BJ (cell line): ENCODE data around the gene CYP27A1. TPM values are rescaled to one million over a fixed set of nuclear protein-coding genes. Genes with fewer than 3 reads are reported as not detected.
"Not testable (repeated sequence)": the region's sequence is repeated elsewhere in the genome, so short reads cannot be mapped to it uniquely, and the experiment has no call there.

Experiments used
- CTCF ChIA-PET: fragments of 350-600 bp; formaldehyde crosslinking; extraction: SDS; loops from one replicate; lab custom pipeline; 2021; ENCODE audit warnings: antibody characterized with exemption, inconsistent platforms; lab: Yijun Ruan, JAX
- POLR2A ChIA-PET: fragments of 300-600 bp; sonication (Branson Sonifier 250); formaldehyde crosslinking; extraction: SDS; loops from one replicate; lab custom pipeline; 2021; ENCODE audit warnings: antibody characterized with exemption; lab: Charles Lee
- DNase-seq: peaks from one replicate; pipeline ENCODE4 v3.0.0-alpha.2; 2011; ENCODE audit warnings: low read depth
- H3K27me3 ChIP-seq: 2 replicates; pipeline ENCODE4 v1.6.0; 2011; ENCODE audit warnings: low read length; ENCODE audit not compliant: control insufficient read depth, insufficient read depth
- H3K36me3 ChIP-seq: 2 replicates; pipeline ENCODE4 v1.5.1; 2011; ENCODE audit warnings: low read length; ENCODE audit not compliant: control insufficient read depth, insufficient read depth
- H3K4me3 ChIP-seq: 2 replicates; pipeline ENCODE4 v1.5.1; 2011; ENCODE audit warnings: low read depth, mild to moderate bottlenecking, control low read depth, low read length
- polyA plus RNA-seq: library from polyadenylated mRNA; depleted of rRNA; stranded (reverse); fragments of >200 nt; gene quantifications from 2 replicates; pipeline ENCODE4 v1.2.3, GENCODE V29; 2011
- TF ChIP-seq, protein P1 (sequence below): IDR thresholded peaks from 2 replicates; pipeline ENCODE4 v1.5.1; 2011; ENCODE audit warnings: low read depth, mild to moderate bottlenecking, control low read depth, inconsistent platforms, low read length, moderate library complexity; ENCODE audit not compliant: insufficient read depth

CYP27A1 gene
- polyA plus RNA-seq, 1 experiment: 26.8 TPM

DNA sequence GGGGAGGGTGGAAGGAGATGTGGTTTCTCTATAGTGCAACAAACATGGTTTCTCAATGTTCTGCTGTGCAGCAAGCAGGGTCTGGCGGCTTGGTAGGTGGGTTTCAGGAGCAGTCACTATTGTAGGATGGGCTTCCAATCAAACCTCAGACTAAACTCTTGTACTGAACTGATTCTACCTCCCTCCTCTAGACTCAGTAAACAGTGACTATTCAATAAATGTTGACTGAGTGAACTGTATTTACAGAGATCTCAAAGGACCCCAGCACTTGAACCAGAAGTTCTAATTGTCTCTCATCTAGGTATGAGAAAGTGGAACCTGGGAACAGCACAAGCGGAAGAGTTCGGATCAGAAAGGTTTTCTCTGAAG lies 26.8 kb upstream of the CYP27A1 start:
- H3K27me3 ChIP-seq: no peaks in the 10 kb centered on the region
- CTCF ChIA-PET: no interaction called here
- TF ChIP-seq, protein P1, sequence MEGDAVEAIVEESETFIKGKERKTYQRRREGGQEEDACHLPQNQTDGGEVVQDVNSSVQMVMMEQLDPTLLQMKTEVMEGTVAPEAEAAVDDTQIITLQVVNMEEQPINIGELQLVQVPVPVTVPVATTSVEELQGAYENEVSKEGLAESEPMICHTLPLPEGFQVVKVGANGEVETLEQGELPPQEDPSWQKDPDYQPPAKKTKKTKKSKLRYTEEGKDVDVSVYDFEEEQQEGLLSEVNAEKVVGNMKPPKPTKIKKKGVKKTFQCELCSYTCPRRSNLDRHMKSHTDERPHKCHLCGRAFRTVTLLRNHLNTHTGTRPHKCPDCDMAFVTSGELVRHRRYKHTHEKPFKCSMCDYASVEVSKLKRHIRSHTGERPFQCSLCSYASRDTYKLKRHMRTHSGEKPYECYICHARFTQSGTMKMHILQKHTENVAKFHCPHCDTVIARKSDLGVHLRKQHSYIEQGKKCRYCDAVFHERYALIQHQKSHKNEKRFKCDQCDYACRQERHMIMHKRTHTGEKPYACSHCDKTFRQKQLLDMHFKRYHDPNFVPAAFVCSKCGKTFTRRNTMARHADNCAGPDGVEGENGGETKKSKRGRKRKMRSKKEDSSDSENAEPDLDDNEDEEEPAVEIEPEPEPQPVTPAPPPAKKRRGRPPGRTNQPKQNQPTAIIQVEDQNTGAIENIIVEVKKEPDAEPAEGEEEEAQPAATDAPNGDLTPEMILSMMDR: no peak
- POLR2A ChIA-PET: no interaction called here
- H3K36me3 ChIP-seq: peaks cover 10% of the 10 kb centered on the region
- no peak overlapping the region for H3K4me3 ChIP-seq
- DNase-seq: no peak

DNA sequence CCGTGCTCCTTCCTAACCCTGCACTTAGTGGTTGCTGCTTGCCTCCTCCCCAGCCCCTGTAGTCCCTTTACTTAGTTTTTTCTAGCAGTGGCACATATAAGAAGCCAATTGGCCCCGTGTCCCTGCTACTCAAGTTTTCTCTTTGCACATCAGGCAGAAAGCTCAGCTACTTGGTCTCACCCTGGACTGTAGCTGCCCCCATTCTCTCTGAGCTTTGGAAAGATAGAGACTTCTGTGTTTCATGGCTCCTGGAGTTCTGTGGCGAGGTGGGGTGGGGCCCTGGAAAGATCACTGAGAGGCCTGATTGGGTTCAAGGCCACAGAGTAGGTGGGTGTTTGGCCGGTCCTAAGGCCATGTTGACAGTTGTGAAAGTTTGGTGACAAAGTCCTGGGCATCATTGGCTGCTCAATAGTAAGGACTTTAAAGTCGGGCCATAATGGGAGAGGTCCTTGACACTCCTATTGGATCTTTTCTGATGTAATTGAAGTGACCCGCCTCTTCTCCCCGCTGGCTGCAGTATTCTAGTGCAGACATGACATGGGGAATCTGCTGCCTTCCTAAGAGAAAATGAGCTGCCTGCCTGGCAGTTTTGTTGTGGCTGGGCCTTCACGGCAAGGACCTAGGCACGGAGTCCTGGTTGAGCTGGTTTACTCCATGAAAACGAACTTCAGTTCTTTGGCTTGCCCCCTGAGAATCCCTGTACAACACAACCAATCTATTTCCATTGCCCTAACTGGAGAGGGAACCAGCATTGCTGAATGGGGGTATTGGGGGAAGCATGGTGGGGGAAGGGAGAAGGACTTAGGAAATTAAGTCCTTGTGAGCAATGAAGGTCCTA lies 26.2 kb upstream of the CYP27A1 start:
- peaks cover 9% of the 10 kb centered on the region for H3K36me3 ChIP-seq
- ChIA-PET CTCF (interaction anchor here (1.1 kb wide), 1 partner anchor 10 kb away, joined by 3 read pairs; no protein-coding TSS in a partner anchor), POLR2A (no interaction called here)
- H3K4me3 ChIP-seq: no peak overlapping the region
- H3K27me3 ChIP-seq: no peaks in the 10 kb centered on the region
- DNase-seq: no peak
- TF ChIP-seq, protein P1: no peak

DNA sequence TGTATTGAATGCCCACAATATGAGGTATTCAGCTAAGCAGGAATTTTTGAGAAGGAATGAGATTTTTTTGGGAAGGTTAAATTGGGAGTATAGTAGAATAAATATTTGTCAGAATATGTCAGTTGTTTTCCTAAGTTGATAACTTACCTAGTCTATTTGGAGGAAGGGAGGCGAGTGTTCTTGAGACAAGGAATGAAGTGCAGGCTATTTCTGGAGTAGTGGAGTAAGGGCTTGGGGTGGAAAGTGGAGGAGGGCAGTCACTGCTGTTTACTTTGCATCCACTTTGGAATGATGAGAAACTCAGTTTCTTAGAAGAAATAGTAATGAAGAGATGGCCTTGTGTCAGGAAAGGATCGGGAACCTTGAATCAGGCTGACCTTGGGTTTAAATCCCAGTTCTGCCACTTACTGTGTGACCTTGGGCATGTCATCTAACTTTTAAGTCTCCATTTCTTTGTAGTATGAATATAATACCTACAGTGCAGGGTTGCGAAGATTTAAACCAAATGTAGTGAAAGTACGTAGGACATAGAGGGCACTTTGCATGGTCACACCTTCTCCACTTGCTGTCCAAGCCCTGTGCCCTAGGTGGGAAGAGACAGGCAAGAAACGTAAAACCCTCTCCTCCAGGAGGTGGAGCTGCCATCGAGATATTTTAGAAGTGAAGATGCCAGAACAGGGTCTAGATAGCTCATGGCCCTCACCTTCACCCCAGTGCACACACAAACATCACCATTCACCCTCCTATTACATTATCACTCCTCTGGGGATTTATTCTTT lies 25.2 kb upstream of the CYP27A1 start:
- Histone ChIP-seq H3K36me3 (peaks cover 9% of the 10 kb centered on the region), H3K4me3 (no peak overlapping the region), H3K27me3 (no peaks in the 10 kb centered on the region)
- ChIA-PET CTCF (interaction anchor here (1.1 kb wide), 3 partner anchors 9 to 91 kb away, joined by 3 to 5 read pairs (median 3); no protein-coding TSS in a partner anchor), POLR2A (no interaction called here)
- TF ChIP-seq, protein P1: no peak
- no peak for DNase-seq

DNA sequence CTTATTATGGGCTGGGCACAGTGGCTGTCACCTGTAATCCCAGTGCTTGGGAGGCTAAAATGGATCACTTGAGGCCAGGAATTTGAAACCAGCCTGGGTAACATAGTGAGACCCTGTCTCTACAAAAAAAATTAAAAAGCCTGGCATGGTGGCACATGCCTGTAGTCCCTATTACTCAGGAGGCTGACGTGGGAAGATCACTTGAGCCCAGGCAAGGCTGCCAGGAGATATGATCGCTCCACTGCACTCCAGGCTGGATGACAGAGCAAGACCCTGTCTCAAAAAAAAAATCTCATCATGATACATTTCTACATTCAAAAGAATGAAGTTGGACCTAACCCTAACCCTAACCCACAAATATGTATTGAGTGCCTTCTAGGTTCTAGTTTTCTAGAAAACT lies 20.2 kb upstream of the CYP27A1 start:
- TF ChIP-seq, protein P1: no peak
- Histone ChIP-seq H3K4me3 (no peak overlapping the region), H3K36me3 (no peaks in the 10 kb centered on the region), H3K27me3 (no peaks in the 10 kb centered on the region)
- ChIA-PET CTCF (no interaction called here), POLR2A (no interaction called here)
- no peak for DNase-seq

DNA sequence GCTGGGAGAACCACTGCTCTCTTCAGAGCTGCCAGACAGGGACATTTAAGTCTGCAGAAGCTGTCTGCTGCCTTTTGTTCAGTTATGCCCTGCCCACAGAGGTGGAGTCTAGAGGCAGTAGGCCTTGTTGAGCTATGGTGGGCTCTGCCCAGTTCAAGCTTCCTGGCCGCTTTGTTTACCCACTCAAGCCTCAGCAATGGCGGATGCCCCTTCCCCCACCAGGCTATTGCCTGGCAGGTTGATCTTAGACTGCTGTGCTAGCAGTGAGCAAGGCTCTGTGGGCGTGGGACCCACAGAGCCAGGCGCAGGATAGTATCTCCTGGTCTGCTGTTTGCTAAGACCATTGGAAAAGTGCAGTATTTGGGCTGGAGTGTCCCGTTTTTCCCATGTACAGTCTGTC lies 9.2 kb upstream of the CYP27A1 start:
- DNase-seq, POLR2A ChIA-PET, H3K27me3 ChIP-seq, H3K4me3 ChIP-seq, H3K36me3 ChIP-seq: not testable (repeated sequence)
- CTCF ChIA-PET: interaction anchor here (1.8 kb wide), 1 partner anchor 85 kb away, joined by 4 read pairs; no protein-coding TSS in a partner anchor
